Activated CD8-positive, alpha-beta T cell treated with anti-CD3 and anti-CD28 coated beads, Interleukin-2, amount 10 ng/mL, durations not matched to agents 7 days and 5 days (primary cell): ENCODE results near the gene ENOSF1. TPM values are rescaled to one million over a fixed set of nuclear protein-coding genes. Genes with fewer than 3 reads are reported as not detected.
"Not testable (repeated sequence)": the region's sequence is repeated elsewhere in the genome, so short reads cannot be mapped to it uniquely, and the experiment has no call there.

Experiments
- ATAC-seq: fragments of 150-1000 bp; cut with Tn5 transposase; one replicate; pipeline ENCODE4 v1.10.0; 2021; ENCODE audit warnings: moderate library complexity
- CTCF ChIA-PET: fragments of 350-600 bp; sonication (Branson Sonifier 250); formaldehyde crosslinking; loops from one replicate; lab custom pipeline; 2021; ENCODE audit warnings: antibody characterized with exemption; lab: Charles Lee
- POLR2A ChIA-PET: fragments of 350-600 bp; sonication (Branson Sonifier 250); formaldehyde crosslinking; loops from one replicate; lab custom pipeline; 2021; ENCODE audit warnings: antibody characterized with exemption; lab: Charles Lee
- DNase-seq: peaks from one replicate; pipeline ENCODE4 v3.0.0-alpha.2; 2020
- H3K27ac Mint-ChIP-seq: one replicate; pipeline ENCODE4 v1.8.0; 2021; ENCODE audit warnings: mild to moderate bottlenecking, mixed read lengths
- H3K27me3 Mint-ChIP-seq: one replicate; pipeline ENCODE4 v1.8.0; 2021; ENCODE audit warnings: low read depth, mixed read lengths
- H3K36me3 Mint-ChIP-seq: one replicate; pipeline ENCODE4 v1.8.0; 2021; ENCODE audit warnings: low read depth, mixed read lengths
- H3K4me1 Mint-ChIP-seq: one replicate; pipeline ENCODE4 v1.8.0; 2021; ENCODE audit warnings: low read depth, mixed read lengths
- H3K4me3 Mint-ChIP-seq: one replicate; pipeline ENCODE4 v1.8.0; 2021; ENCODE audit warnings: mild to moderate bottlenecking, mixed read lengths
- H3K9me3 Mint-ChIP-seq: one replicate; pipeline ENCODE4 v1.8.0; 2022; ENCODE audit warnings: mixed read lengths; ENCODE audit not compliant: insufficient read depth
- total RNA-seq, 2 experiments: library from RNA; stranded (reverse); gene quantifications; one replicate each; pipeline ENCODE4 v1.2.3, GENCODE V29; 2021

Gene ENOSF1, protein sequence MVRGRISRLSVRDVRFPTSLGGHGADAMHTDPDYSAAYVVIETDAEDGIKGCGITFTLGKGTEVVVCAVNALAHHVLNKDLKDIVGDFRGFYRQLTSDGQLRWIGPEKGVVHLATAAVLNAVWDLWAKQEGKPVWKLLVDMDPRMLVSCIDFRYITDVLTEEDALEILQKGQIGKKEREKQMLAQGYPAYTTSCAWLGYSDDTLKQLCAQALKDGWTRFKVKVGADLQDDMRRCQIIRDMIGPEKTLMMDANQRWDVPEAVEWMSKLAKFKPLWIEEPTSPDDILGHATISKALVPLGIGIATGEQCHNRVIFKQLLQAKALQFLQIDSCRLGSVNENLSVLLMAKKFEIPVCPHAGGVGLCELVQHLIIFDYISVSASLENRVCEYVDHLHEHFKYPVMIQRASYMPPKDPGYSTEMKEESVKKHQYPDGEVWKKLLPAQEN
- 10 to 100 TPM; 66.0 to 74.1 TPM for total RNA-seq

DNA sequence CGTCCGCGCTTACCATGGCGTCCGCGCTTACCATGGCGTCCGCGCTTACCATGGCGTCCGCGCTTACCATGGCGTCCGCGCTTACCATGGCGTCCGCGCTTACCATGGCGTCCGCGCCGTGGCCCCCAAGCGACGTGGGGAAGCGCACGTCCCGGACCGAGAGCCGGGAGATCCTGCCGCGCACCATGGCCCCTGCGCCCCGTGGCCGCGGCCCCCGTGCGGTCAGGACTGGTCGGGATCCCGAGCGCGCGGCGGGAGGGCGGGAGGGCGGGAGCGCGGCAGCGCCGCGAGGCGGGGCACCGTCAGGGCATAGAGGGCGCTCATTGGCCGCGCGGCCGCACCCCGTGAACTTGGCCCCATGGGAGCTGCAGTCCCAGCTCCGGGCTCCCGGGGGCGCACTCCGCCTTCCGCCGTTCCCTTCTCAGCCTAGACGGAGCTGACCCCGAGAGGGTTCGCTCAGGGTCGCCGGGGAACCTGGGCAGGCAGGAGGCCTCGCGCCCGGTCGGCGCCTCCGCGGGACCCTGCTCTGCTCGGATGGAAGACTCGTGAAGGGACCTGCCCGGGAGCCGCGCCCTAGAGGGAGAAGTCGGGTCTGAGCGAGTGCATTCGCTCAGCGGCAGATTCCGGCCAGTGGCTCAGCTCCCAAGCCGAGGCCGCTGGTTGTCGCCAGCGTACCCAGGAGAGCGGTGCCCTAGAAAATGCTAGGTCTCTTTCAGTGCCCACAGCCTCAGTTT is at the start of gene ENOSF1:
ENOSF1 (minus strand) TSS at position 230 of the 734 bp plus-strand sequence; CDS start at position 187, 43 bp downstream.
- ChIA-PET POLR2A (interaction anchor here (0.6 to 1.3 kb wide), 7 partner anchors 10 to 127 kb away, joined by 3 to 12 read pairs (median 4); partner anchors contain the start of gene TYMS), CTCF (interaction anchor here (0.7 to 3.0 kb wide), 22 partner anchors 8 to 482 kb away, joined by 3 to 40 read pairs (median 5); partner anchors contain the start of gene TYMS)
- Mint-ChIP-seq H3K27me3 (no peaks in the 10 kb centered on the region), H3K4me3 (peak within 1 kb of the TSS; percentile 88), H3K27ac (peak within 1 kb of the TSS; percentile 93), H3K4me1 (peaks cover 51% of the 10 kb centered on the region), H3K36me3 (peaks cover 30% of the 10 kb centered on the region), H3K9me3 (no peaks in the 10 kb centered on the region)
- DNase-seq (peak; percentile 88), ATAC-seq (peak; percentile 89)

DNA sequence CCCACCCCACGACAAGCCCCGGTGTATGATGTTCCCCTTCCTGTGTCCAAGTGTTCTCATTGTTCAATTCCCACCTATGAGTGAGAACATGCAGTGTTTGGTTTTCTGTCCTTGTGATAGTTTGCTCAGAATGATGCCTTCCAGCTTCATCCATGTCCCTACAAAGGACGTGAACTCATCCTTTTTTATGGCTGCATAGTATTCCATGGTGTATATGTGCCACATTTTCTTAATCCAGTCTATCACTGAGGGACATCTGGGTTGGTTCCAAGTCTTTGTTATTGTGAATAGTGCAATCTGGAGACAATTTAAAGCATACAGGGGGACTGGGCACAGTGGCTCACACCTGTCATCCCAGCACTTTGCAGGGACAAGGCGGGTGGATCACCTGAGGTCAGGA is 47.4 kb upstream of the ENOSF1 start:
- H3K4me3 Mint-ChIP-seq, H3K27ac Mint-ChIP-seq, H3K9me3 Mint-ChIP-seq, ATAC-seq, POLR2A ChIA-PET, H3K27me3 Mint-ChIP-seq, DNase-seq: not testable (repeated sequence)
- CTCF ChIA-PET = interaction anchor here (1.1 to 1.4 kb wide), 2 partner anchors 47 to 71 kb away, joined by 3 to 9 read pairs; no protein-coding TSS in a partner anchor
- Mint-ChIP-seq H3K4me1 (peaks cover 18% of the 10 kb centered on the region), H3K36me3 (peaks cover 18% of the 10 kb centered on the region)

DNA sequence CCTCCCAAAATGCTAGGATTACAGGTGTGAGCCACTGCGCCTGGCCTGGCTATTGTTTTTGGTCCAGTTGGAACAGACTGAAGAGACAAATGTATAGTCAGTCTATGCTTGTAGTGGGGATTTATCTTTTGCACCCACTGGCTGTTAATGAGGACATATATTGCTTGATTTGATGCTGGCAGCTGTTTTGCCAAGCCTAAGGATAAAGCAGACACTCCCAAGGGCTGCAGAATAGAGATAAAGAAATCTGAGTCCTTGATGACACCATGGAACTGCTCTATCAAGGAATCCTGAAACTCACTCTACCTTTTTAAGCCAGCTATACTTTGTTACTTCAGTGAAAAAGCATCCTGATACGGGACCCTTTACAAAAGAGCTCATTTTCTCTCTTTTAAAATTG is 43.1 kb upstream of the ENOSF1 start:
- no peaks in the 10 kb centered on the region for H3K9me3 Mint-ChIP-seq
- DNase-seq = no peak
- CTCF ChIA-PET = interaction anchor here (1.0 to 3.1 kb wide), 3 partner anchors 75 to 132 kb away, joined by 4 to 28 read pairs (median 5); no protein-coding TSS in a partner anchor
- ATAC-seq = no peak
- no peaks in the 10 kb centered on the region for H3K27me3 Mint-ChIP-seq
- POLR2A ChIA-PET = no interaction called here
- no peak overlapping the region for H3K27ac Mint-ChIP-seq
- peaks cover 5% of the 10 kb centered on the region for H3K4me1 Mint-ChIP-seq
- H3K36me3 Mint-ChIP-seq = peaks cover 22% of the 10 kb centered on the region
- H3K4me3 Mint-ChIP-seq = no peak overlapping the region

DNA sequence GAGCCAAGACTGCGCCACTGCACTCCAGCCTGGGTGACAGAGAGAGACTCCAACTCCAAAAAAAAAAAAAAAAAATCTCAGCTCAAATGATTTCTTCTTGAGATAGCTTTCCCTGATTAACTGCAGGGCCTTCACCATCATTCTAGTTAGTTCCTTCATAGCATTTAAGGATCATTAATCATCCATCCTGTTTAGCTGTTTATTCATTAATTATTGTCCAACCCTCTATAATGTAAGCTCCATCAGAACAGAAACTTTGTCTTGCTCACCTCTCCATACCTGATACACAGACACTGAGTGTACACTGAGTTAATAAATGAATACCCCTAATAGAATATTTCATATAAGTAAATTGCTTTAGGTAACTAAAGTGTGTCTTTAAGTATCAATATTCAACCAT is 42.2 kb upstream of the ENOSF1 start:
- Mint-ChIP-seq H3K27me3 (no peaks in the 10 kb centered on the region), H3K36me3 (peaks cover 22% of the 10 kb centered on the region), H3K4me1 (peaks cover 6% of the 10 kb centered on the region), H3K4me3 (no peak overlapping the region), H3K9me3 (no peaks in the 10 kb centered on the region), H3K27ac (no peak overlapping the region)
- DNase-seq (no peak), ATAC-seq (no peak)
- CTCF ChIA-PET = interaction anchor here (1.4 to 3.1 kb wide), 3 partner anchors 76 to 131 kb away, joined by 4 to 28 read pairs (median 8); no protein-coding TSS in a partner anchor
- POLR2A ChIA-PET = interaction anchor here (0.7 kb wide), 1 partner anchor 97 kb away, joined by 3 read pairs; the partner anchor contains the start of gene TYMS

DNA sequence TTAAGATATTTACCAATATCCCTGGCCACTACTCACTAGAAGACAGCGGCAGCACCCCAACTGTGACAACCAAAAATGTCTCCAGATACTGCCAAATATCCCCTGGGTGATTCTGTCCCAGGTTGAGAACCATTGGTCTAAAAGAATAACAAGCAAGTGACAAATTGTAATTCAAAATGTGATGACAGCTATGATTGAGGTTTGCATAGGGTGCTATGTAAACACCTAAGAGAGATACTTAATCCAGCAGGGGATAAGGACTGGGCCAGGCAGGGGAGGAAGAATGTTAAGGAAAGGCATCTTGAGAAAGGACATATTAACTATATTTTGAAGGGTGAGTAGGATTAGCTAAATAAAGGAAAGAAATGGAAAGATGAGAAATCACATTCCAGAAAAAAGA is 38.0 kb upstream of the ENOSF1 start:
- no peaks in the 10 kb centered on the region for H3K27me3 Mint-ChIP-seq
- DNase-seq = no peak
- no peak overlapping the region for H3K4me3 Mint-ChIP-seq
- no peak for ATAC-seq
- peaks cover 25% of the 10 kb centered on the region for H3K36me3 Mint-ChIP-seq
- peak overlapping the region; percentile 4 for H3K27ac Mint-ChIP-seq
- POLR2A ChIA-PET = no interaction called here
- no peaks in the 10 kb centered on the region for H3K9me3 Mint-ChIP-seq
- H3K4me1 Mint-ChIP-seq = peaks cover 2% of the 10 kb centered on the region
- CTCF ChIA-PET = interaction anchor here (1.0 to 2.2 kb wide), 2 partner anchors 80 to 89 kb away, joined by 4 to 10 read pairs; no protein-coding TSS in a partner anchor

DNA sequence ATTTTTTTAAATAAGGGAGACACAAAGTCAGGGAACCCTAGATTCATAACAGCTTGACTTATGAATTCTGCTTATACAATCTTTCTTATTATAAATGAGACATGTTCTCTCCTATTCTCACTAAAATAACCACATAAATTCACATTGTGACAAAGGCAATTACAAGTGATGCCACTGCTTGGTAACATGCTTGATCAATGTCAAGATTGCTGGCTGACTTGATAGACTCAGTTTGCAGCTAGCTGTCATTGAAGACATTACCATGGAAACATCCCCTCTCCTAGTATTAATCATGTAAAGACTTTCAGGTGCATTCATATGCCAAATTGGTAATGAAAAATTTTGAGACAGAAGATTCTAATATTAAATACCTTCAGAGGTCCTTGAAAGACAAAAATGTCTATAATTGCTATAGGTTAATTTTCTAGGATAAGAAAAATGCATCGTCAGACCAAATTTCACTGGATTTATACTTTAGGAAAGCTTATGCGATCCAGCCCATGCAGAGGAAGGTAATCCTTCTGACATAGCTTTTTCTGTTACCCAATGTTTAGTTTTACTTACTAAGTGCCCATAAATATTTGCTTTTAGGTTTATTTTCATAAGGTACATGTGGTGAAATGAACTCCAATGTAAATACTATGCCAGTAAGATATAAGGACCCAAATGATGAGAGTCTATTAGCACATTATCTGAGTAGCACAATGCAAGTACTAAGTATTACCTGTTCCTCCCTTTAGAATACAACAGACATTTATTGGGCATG is 32.6 kb upstream of the ENOSF1 start:
- H3K4me1 Mint-ChIP-seq = peaks cover 1% of the 10 kb centered on the region
- POLR2A ChIA-PET = interaction anchor here (0.6 kb wide), 2 partner anchors 54 to 124 kb away, joined by 3 read pairs; no protein-coding TSS in a partner anchor
- peaks cover 38% of the 10 kb centered on the region for H3K36me3 Mint-ChIP-seq
- no peaks in the 10 kb centered on the region for H3K9me3 Mint-ChIP-seq
- H3K27me3 Mint-ChIP-seq = no peaks in the 10 kb centered on the region
- no peak overlapping the region for H3K27ac Mint-ChIP-seq
- DNase-seq = no peak
- CTCF ChIA-PET = interaction anchor here (3.2 to 8.5 kb wide), 2 partner anchors 87 to 94 kb away, joined by 13 to 219 read pairs; no protein-coding TSS in a partner anchor
- no peak for ATAC-seq
- no peak overlapping the region for H3K4me3 Mint-ChIP-seq

DNA sequence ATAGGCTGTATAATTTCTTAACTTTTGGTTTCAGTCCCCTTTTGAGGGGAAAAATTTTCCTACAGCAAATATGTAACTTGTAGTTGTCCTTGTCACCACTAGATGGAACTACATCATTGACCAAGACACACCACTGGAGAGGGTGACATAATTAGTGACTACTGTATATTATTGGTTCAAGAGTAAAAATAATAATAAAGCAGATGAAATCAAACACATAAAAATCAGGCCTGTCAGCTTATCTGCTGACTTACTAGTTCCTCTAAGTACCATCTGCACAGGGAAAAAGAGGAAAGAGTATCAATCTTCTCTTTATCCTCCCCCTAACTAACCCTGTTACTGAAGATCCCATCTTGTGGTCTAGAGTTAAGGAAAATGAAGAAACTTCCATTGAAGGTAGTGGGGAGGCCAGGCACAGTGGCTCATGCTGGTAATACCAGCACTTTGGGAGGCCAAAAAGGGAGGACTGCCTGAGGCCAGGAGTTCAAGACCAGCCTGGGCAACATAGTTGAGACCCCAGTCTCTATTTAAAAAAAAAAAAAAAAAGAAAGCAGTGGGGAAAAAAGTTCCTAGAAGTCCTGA is 29.6 kb upstream of the ENOSF1 start:
- Mint-ChIP-seq H3K4me3 (no peak overlapping the region), H3K27me3 (no peaks in the 10 kb centered on the region), H3K36me3 (peaks cover 39% of the 10 kb centered on the region), H3K9me3 (no peaks in the 10 kb centered on the region), H3K4me1 (peaks cover 1% of the 10 kb centered on the region), H3K27ac (no peak overlapping the region)
- ChIA-PET POLR2A (no interaction called here), CTCF (interaction anchor here (1.0 to 8.5 kb wide), 12 partner anchors 12 to 97 kb away, joined by 3 to 219 read pairs (median 4); no protein-coding TSS in a partner anchor)
- ATAC-seq (peak; percentile 68), DNase-seq (no peak)

DNA sequence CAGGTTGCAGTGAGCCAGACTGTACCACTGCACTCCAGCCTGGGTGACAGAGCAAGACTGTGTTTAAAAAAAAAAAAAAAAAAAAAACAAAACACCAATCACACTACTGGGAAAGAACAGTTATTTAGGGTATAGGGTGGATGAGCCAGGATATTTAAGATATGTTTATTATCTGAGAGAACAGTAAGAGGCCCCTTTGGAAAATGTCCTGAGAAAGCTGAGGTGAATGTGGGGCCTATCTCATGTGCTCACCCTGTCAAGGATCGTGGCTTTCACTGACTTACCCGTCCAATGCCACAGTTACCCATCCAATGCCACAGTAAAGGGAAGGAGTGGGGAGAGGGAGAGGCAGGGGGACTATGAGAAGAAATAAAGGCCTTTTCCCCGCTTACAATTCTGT is 19.9 kb upstream of the ENOSF1 start:
- ChIA-PET POLR2A (interaction anchor here (0.9 kb wide), 1 partner anchor 81 kb away, joined by 3 read pairs; no protein-coding TSS in a partner anchor), CTCF (interaction anchor here (1.1 to 3.9 kb wide), 6 partner anchors 17 to 109 kb away, joined by 3 to 29 read pairs (median 4); partner anchors contain the start of gene ENOSF1)
- Mint-ChIP-seq H3K9me3 (no peaks in the 10 kb centered on the region), H3K27me3 (no peaks in the 10 kb centered on the region), H3K27ac (no peak overlapping the region), H3K4me1 (peaks cover 11% of the 10 kb centered on the region), H3K36me3 (peaks cover 52% of the 10 kb centered on the region), H3K4me3 (no peak overlapping the region)
- DNase-seq = no peak
- no peak for ATAC-seq

DNA sequence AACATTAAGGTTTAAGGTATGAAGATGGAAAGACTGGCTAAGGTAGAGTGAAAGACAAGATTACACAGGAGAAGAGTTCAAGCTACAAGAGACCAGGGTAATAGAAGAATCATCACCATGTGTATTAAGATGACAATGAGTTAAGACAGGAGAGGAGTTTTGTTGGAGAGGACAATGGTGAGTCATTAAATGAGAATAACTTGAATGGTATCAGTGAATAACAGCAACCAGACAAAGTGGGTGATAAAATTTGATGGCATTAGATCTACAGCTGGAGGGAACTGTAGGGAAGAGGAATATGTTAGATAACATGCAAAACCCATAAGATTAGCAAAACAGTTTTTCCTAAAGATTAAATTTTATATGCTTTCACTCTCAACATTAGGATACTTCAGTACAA is 18.8 kb upstream of the ENOSF1 start:
- peak overlapping the region; percentile 56 for H3K27ac Mint-ChIP-seq

DNA sequence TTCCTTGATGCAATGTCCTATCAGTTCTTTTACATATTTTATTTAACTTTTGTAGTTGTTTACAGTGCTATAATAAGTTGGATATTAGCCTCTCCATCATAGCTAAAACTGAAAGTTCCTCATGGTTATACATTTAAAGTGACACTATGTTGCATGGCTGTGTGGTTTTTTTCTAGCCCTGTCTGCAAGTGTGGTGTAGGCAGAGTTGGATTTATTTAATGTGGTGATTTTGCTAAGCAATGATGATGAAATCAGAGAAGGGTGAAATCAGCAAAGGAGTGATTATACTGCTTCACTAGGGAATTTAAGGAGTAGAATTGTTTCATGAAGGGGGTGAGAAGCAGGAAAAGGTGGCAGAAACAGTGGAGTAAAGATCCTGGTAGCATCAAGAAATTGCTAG is 18.3 kb upstream of the ENOSF1 start:
- Mint-ChIP-seq H3K9me3 (no peaks in the 10 kb centered on the region), H3K27me3 (no peaks in the 10 kb centered on the region), H3K27ac (peak overlapping the region; percentile 56), H3K4me1 (peaks cover 11% of the 10 kb centered on the region), H3K4me3 (no peak overlapping the region), H3K36me3 (peaks cover 47% of the 10 kb centered on the region)
- ATAC-seq = peak; percentile 47
- ChIA-PET CTCF (interaction anchor here (1.0 to 3.9 kb wide), 5 partner anchors 10 to 100 kb away, joined by 3 to 29 read pairs (median 4); partner anchors contain the start of gene ENOSF1), POLR2A (interaction anchor here (0.5 kb wide), 1 partner anchor 159 kb away, joined by 3 read pairs; no protein-coding TSS in a partner anchor)
- no peak for DNase-seq

More for the DNA sequence above, 18.8 kb upstream of the ENOSF1 start:
- ChIA-PET CTCF (interaction anchor here (1.0 to 3.9 kb wide), 6 partner anchors 10 to 108 kb away, joined by 3 to 29 read pairs (median 4); partner anchors contain the start of gene ENOSF1), POLR2A (interaction anchor here (0.5 to 0.6 kb wide), 2 partner anchors 18 to 159 kb away, joined by 3 read pairs; no protein-coding TSS in a partner anchor)
- no peak overlapping the region for H3K4me3 Mint-ChIP-seq
- no peak for DNase-seq
- no peaks in the 10 kb centered on the region for H3K9me3 Mint-ChIP-seq
- H3K27me3 Mint-ChIP-seq = no peaks in the 10 kb centered on the region
- H3K4me1 Mint-ChIP-seq = peaks cover 11% of the 10 kb centered on the region
- ATAC-seq = no peak
- H3K36me3 Mint-ChIP-seq = peaks cover 50% of the 10 kb centered on the region
